ENCODE measurements around the gene BNC2. TPM values are rescaled to one million over a fixed set of nuclear protein-coding genes. Genes with fewer than 3 reads are reported as not detected.
A peak's percentile ranks its signal among the peaks of the same experiment; 100 is the strongest.

BNC2 gene
- total RNA-seq, 6 experiments from 2014 or later = 19.0 to 28.7 (median 25.4) TPM

- no peaks in the 10 kb centered on the region for H3K27me3 Mint-ChIP-seq (ENCODE audit: insufficient read depth)
- TF ChIP-seq, protein P1, sequence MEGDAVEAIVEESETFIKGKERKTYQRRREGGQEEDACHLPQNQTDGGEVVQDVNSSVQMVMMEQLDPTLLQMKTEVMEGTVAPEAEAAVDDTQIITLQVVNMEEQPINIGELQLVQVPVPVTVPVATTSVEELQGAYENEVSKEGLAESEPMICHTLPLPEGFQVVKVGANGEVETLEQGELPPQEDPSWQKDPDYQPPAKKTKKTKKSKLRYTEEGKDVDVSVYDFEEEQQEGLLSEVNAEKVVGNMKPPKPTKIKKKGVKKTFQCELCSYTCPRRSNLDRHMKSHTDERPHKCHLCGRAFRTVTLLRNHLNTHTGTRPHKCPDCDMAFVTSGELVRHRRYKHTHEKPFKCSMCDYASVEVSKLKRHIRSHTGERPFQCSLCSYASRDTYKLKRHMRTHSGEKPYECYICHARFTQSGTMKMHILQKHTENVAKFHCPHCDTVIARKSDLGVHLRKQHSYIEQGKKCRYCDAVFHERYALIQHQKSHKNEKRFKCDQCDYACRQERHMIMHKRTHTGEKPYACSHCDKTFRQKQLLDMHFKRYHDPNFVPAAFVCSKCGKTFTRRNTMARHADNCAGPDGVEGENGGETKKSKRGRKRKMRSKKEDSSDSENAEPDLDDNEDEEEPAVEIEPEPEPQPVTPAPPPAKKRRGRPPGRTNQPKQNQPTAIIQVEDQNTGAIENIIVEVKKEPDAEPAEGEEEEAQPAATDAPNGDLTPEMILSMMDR (IDR thresholded peaks at IDR 0.05) = no peak
- H3K27ac Mint-ChIP-seq = peak overlapping the region; percentile 90
- no peaks in the 10 kb centered on the region for H3K36me3 Mint-ChIP-seq (ENCODE audit: low read depth)
- no peaks in the 10 kb centered on the region for H3K9me3 Mint-ChIP-seq
- H3K4me3 Mint-ChIP-seq = peak overlapping the region; percentile 91
- H3K4me1 Mint-ChIP-seq (ENCODE audit: low read depth) = peaks cover 73% of the 10 kb centered on the region
- DNase-seq = no peak
Observed at GRCh38 chr9:16868701-16869100, 1.8 kb downstream of the BNC2 start.

GRCh38 chr9:16867576-16868311, 2.7 kb downstream of the BNC2 start:
- no peaks in the 10 kb centered on the region for H3K36me3 Mint-ChIP-seq (ENCODE audit: low read depth)
- H3K4me3 Mint-ChIP-seq = peak overlapping the region; percentile 91
- DNase-seq = peak; percentile 54
- peaks cover 63% of the 10 kb centered on the region for H3K4me1 Mint-ChIP-seq (ENCODE audit: low read depth)
- peak overlapping the region; percentile 90 for H3K27ac Mint-ChIP-seq
- TF ChIP-seq, protein P1 (IDR thresholded peaks at IDR 0.05) = no peak
- no peaks in the 10 kb centered on the region for H3K9me3 Mint-ChIP-seq
- no peaks in the 10 kb centered on the region for H3K27me3 Mint-ChIP-seq (ENCODE audit: insufficient read depth)

DNA sequence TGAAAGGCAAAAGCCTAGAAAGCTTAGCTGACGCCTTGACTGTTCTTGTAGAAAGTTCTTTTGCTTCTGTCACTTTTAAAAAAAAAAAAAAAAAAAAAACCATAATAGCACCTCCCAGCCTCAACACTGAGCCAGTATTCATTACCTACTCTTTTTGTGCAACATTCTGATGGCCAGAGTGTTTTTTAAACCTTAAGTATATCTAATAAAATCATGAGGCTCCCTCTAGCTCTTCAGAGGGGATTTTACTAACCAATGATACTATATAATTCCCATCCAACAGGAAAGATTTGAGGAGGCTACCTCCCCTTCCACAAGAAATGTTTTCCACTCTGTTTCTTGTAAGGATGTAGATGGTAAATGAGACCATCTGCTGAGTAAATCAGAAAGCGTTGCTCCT, 3.9 kb downstream of the BNC2 start:
- Mint-ChIP-seq H3K4me1 (ENCODE audit: low read depth) (peaks cover 53% of the 10 kb centered on the region), H3K36me3 (ENCODE audit: low read depth) (peaks cover 5% of the 10 kb centered on the region; the same call in 1 of the 2 replicates), H3K4me3 (no peak overlapping the region; the same call in 1 of the 2 replicates), H3K27ac (peak overlapping the region; percentile 90), H3K27me3 (ENCODE audit: insufficient read depth) (no peaks in the 10 kb centered on the region), H3K9me3 (no peaks in the 10 kb centered on the region)
- TF ChIP-seq, protein P1 (IDR thresholded peaks at IDR 0.05) = 0 out of 2 replicates have a peak, but pooled peaks have one; percentile 7
- no peak for DNase-seq

DNA sequence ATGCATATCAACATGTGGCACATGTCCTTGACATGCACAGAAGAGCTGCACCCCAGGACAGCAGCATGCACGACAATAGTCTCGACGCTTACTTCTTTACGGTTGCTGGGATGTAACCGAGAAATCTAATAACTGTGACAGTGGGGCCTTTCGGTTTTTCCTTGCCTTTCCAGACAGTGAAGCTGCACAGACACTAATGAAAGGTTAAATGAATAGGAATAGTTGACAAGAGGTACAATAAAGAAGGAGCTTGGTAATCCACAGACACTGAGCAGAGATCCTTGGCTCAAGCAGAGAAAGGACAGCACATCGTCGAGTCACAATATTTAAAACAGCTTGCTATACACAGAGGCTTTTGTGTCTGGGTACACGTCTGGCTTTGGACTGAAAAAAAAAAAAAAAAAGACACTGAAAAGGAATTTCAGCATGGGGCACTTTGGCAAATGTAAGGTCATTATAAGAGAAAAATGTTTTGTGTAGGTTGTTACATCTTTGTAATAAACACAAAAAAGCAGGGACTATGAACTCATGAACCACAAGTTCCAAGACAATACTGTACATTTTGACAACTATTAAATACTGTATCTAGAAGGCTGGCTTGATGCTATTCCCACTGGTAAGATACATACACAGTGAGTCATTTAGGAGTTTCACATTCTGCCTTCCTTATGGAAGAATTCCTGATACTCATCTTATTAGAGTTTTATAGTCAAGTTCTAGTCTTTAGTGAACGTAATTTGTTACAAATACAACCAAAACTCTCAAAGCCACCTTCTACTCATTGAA, 5.6 kb downstream of the BNC2 start:
- H3K36me3 Mint-ChIP-seq (ENCODE audit: low read depth) = peaks cover 12% of the 10 kb centered on the region
- H3K27me3 Mint-ChIP-seq (ENCODE audit: insufficient read depth) = no peaks in the 10 kb centered on the region
- TF ChIP-seq, protein P1 (IDR thresholded peaks at IDR 0.05) = no peak
- H3K9me3 Mint-ChIP-seq = no peaks in the 10 kb centered on the region
- H3K27ac Mint-ChIP-seq = peak overlapping the region; percentile 71
- H3K4me3 Mint-ChIP-seq = peak overlapping the region; percentile 49
- H3K4me1 Mint-ChIP-seq (ENCODE audit: low read depth) = peaks cover 53% of the 10 kb centered on the region
- DNase-seq = peak; percentile 55

DNA sequence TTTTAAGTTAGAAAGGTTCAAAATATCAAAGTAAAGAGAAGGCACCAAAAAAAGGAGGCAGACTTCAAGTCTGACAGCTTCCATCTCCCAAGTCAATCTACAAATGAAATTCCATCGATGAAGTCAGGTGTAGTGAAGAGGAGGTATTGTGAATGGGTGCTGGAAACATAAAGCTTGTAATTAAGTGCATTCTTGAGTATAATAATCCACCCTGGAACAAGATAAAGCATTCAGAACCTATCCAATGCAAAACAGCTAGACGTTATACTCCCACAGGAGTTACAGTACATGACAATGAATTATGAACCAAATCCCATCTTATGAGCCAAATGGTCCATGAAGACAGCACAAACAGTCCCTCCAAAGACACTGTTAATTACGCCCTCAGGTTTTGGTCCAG, 22.3 kb downstream of the BNC2 start:
- peaks cover 10% of the 10 kb centered on the region; the same call in 1 of the 2 replicates for H3K4me1 Mint-ChIP-seq (ENCODE audit: low read depth)
- no peaks in the 10 kb centered on the region for H3K9me3 Mint-ChIP-seq
- H3K36me3 Mint-ChIP-seq (ENCODE audit: low read depth) = no peaks in the 10 kb centered on the region
- no peak overlapping the region for H3K4me3 Mint-ChIP-seq
- no peak overlapping the region for H3K27ac Mint-ChIP-seq
- TF ChIP-seq, protein P1 (IDR thresholded peaks at IDR 0.05) = no peak
- H3K27me3 Mint-ChIP-seq (ENCODE audit: insufficient read depth) = no peaks in the 10 kb centered on the region; the same call in 1 of the 2 replicates
- DNase-seq = no peak
